Endothelial cell of umbilical vein (primary cell): ENCODE results near the gene MICAL3.

Experiments
- EZH2 ChIP-seq: IDR thresholded peaks from 2 replicates; pipeline ENCODE4 v1.6.1; 2012; ENCODE audit warnings: borderline replicate concordance, low read depth, mild to moderate bottlenecking, moderate library complexity, low read length, inconsistent platforms; ENCODE audit not compliant: severe bottlenecking
- TF ChIP-seq, protein P1 (sequence below), 2 donors: IDR thresholded peaks; 1 replicate in 1 of 2; 2 replicates in 1 of 2; pipeline ENCODE4 v1.5.1; 2011; ENCODE audit warnings: low read length in 2 of 2, mild to moderate bottlenecking in 2 of 2, moderate library complexity in 2 of 2, control low read depth in 1 of 2, inconsistent platforms in 1 of 2, low read depth in 1 of 2; ENCODE audit not compliant: insufficient read depth in 1 of 2; ENCODE audit errors: extremely low read depth in 1 of 2

DNA sequence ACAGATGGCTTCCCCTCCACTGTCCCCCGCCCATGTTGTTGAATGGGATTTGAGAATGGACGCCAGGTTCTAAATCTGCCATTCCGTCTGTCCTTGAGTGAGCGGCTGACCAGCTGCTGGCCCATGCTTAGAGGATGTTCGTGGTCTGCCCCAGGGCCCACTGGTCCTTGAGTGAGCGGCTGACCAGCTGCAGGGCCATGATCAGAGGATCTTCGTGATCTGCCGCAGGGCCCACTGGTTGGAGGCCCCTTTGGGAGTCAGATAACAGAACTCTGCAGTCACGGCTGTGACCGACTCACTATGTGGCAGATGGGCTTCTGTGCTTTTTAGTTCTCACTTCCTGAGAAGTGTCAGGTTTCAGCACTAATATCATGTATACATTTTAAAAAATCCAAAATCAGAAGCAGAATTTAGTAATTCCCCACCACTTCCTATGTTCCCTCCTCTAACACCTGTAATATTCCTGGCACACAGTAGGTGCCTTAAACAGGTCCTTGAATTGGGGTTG, 54.1 kb downstream of the MICAL3 start:
- TF ChIP-seq EZH2, result no peak
- TF ChIP-seq, protein P1, sequence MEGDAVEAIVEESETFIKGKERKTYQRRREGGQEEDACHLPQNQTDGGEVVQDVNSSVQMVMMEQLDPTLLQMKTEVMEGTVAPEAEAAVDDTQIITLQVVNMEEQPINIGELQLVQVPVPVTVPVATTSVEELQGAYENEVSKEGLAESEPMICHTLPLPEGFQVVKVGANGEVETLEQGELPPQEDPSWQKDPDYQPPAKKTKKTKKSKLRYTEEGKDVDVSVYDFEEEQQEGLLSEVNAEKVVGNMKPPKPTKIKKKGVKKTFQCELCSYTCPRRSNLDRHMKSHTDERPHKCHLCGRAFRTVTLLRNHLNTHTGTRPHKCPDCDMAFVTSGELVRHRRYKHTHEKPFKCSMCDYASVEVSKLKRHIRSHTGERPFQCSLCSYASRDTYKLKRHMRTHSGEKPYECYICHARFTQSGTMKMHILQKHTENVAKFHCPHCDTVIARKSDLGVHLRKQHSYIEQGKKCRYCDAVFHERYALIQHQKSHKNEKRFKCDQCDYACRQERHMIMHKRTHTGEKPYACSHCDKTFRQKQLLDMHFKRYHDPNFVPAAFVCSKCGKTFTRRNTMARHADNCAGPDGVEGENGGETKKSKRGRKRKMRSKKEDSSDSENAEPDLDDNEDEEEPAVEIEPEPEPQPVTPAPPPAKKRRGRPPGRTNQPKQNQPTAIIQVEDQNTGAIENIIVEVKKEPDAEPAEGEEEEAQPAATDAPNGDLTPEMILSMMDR (IDR thresholded peaks at IDR 0.05; ENCODE audit: extremely low read depth in 1 of 2, insufficient read depth in 1 of 2, low read depth in 1 of 2, low read length in 2 of 2), result no peak
